ENCODE results near the gene SUSD4. TPM values are rescaled to one million over a fixed set of nuclear protein-coding genes. Genes with fewer than 3 reads are reported as not detected.
"Not testable (repeated sequence)": the region's sequence is repeated elsewhere in the genome, so short reads cannot be mapped to it uniquely, and the experiment has no call there.

Gene SUSD4
- polyA plus RNA-seq, 10 donors: 2.5 to 5.7 (median 3.7) TPM

- DNase-seq: no peak
These were observed 110.1 kb downstream of the SUSD4 start for GRCh38 chr1:223253916-223254315.

- not testable (repeated sequence) for DNase-seq
These were observed 112.6 kb downstream of the SUSD4 start for GRCh38 chr1:223251387-223251786.

- DNase-seq: no peak
These were observed 113.4 kb downstream of the SUSD4 start for GRCh38 chr1:223250632-223251015.

GRCh38 chr1:223249854-223250631 lies 113.9 kb downstream of the SUSD4 start:
- DNase-seq: no peak

- DNase-seq: no peak
These were observed 115.2 kb downstream of the SUSD4 start for GRCh38 chr1:223248770-223249140.

GRCh38 chr1:223248001-223248769 lies 115.8 kb downstream of the SUSD4 start:
- DNase-seq: peak in 1 of 3 donors; percentile 17

- DNase-seq: no peak
These were observed 117.4 kb downstream of the SUSD4 start for GRCh38 chr1:223246476-223247112.

GRCh38 chr1:223245983-223246382 lies 118.0 kb downstream of the SUSD4 start:
- no peak for DNase-seq

GRCh38 chr1:223245411-223245810 lies 118.6 kb downstream of the SUSD4 start:
- no peak for DNase-seq

GRCh38 chr1:223244366-223245103 lies 119.4 kb downstream of the SUSD4 start:
- peak in 2 of 3 donors; percentile 15 to 29 for DNase-seq

GRCh38 chr1:223243441-223244050 lies 120.4 kb downstream of the SUSD4 start:
- DNase-seq: no peak

GRCh38 chr1:223242971-223243370 lies 121.0 kb downstream of the SUSD4 start:
- DNase-seq: no peak

- DNase-seq: no peak
These were observed 121.5 kb downstream of the SUSD4 start for GRCh38 chr1:223242382-223242955.

- no peak for DNase-seq
These were observed 123.9 kb downstream of the SUSD4 start for GRCh38 chr1:223240122-223240521.

- no peak for DNase-seq
These were observed 128.9 kb downstream of the SUSD4 start for GRCh38 chr1:223235091-223235490.

GRCh38 chr1:223234534-223234933 lies 129.4 kb downstream of the SUSD4 start:
- DNase-seq: no peak

GRCh38 chr1:223234170-223234514 lies 129.8 kb downstream of the SUSD4 start:
- no peak for DNase-seq

- DNase-seq: peak in 1 of 3 donors; percentile 36
These were observed 130.4 kb downstream of the SUSD4 start for GRCh38 chr1:223233410-223234169.

GRCh38 chr1:223233019-223233409 lies 131.0 kb downstream of the SUSD4 start:
- DNase-seq: no peak

GRCh38 chr1:223231581-223231980 lies 132.4 kb downstream of the SUSD4 start:
- no peak for DNase-seq
